Measurements from ENCODE around the gene LTB. TPM values are rescaled to one million over a fixed set of nuclear protein-coding genes. Genes with fewer than 3 reads are reported as not detected.

The LTB gene

DNA sequence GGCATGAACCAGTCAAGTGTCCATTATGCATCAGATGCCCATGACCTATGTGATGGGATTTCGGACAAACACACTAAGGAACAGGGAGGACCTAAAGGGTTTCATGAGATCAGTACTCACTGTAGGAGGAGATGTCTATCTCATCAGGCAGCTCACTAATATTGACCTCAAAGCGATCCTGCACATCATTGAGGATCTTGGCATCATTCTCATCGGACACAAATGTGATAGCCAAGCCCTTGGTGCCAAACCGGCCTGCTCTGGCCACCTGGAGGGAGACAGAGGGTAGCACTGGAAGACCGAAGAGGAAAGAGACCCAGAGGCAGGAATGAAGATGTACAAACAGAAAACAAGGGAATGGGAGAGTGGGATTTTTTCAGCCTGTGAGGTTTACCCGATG, 51.6 kb downstream of the LTB start:
- no peaks in the 10 kb centered on the region for H3K27me3 ChIP-seq (ENCODE audit: insufficient read depth, low read length, poor library complexity)
- H2BK120ac ChIP-seq (ENCODE audit: low read depth, low read length), result no peak overlapping the region
- H3K36me3 ChIP-seq (ENCODE audit: control insufficient read depth, insufficient read depth, low read length), result peaks cover 34% of the 10 kb centered on the region
- H4K5ac ChIP-seq (ENCODE audit: low read length), result no peak overlapping the region
- H3K4ac ChIP-seq (ENCODE audit: low read depth, low read length), result no peak overlapping the region
- no peak overlapping the region for H3K4me3 ChIP-seq (ENCODE audit: low read length)
- no peak overlapping the region for H3K56ac ChIP-seq (ENCODE audit: low read length)
- DNase-seq, result no peak
- no peak overlapping the region for H3K9ac ChIP-seq (ENCODE audit: low read length)
- H3K4me2 ChIP-seq (ENCODE audit: low read length), result no peak overlapping the region
- H3K18ac ChIP-seq (ENCODE audit: low read length), result no peak overlapping the region
- H2BK5ac ChIP-seq (ENCODE audit: low read length), result no peak overlapping the region
- no peak overlapping the region for H3K23ac ChIP-seq (ENCODE audit: low read length)
- H2AK5ac ChIP-seq (ENCODE audit: low read length), result no peak overlapping the region
- H3K79me2 ChIP-seq (ENCODE audit: control insufficient read depth, insufficient read depth, low read length), result peaks cover 8% of the 10 kb centered on the region
- no peak overlapping the region for H2BK15ac ChIP-seq (replicated peaks; ENCODE audit: low read depth)
- WGBS (ENCODE audit: extremely low coverage, insufficient coverage, low lambda C conversion rate), result no CpG with 5 or more reads among the region's 6 CpGs
- peaks cover 25% of the 10 kb centered on the region for H3K79me1 ChIP-seq (ENCODE audit: low read length)
- no peak overlapping the region for H3K27ac ChIP-seq (ENCODE audit: low read depth, low read length)
- H3K4me1 ChIP-seq (ENCODE audit: control insufficient read depth, low read depth, low read length), result peaks cover 2% of the 10 kb centered on the region
- H4K8ac ChIP-seq (ENCODE audit: low read depth, low read length), result no peak overlapping the region

Small RNA genes lying within 50 kb of the gene (small RNA-seq; reads per million reads assigned to genes)
- 13.3 reads per million, percentile 88 among the genes with 10 or more reads in this experiment for gene SNORA38 (ENCODE audit: insufficient read depth)
- 96.0 reads per million, percentile 96 among the genes with 10 or more reads in this experiment for gene SNORD117 (ENCODE audit: insufficient read depth)
- not detected for gene SNORD84 (ENCODE audit: insufficient read depth)
- not detected for gene UQCRHP1 (ENCODE audit: insufficient read depth)

Measured in mesendoderm (in vitro differentiated cells).